H54 (cell line): ENCODE data around the gene LVRN.
A peak's percentile ranks its signal among the peaks of the same experiment; 100 is the strongest.

Source experiments
- DNase-seq: peaks from one replicate; pipeline ENCODE4 v3.0.0; 2011; ENCODE audit warnings: low spot score, mixed read lengths; ENCODE audit not compliant: insufficient read length
- FAIRE-seq: peaks from 3 replicates; lab custom pipeline; 2011; peaks lifted over from hg19 to GRCh38; lab: Jason Lieb, UNC
- POLR2A ChIP-seq: IDR thresholded peaks from 2 replicates; pipeline ENCODE4 v1.6.1; 2011; ENCODE audit warnings: low read depth, mild to moderate bottlenecking, low read length

Gene LVRN

GRCh38 chr5:115978779-115979178, 16.5 kb downstream of the LVRN start:
- TF ChIP-seq POLR2A = no peak
- FAIRE-seq = peak; percentile 20
- DNase-seq = no peak

DNA sequence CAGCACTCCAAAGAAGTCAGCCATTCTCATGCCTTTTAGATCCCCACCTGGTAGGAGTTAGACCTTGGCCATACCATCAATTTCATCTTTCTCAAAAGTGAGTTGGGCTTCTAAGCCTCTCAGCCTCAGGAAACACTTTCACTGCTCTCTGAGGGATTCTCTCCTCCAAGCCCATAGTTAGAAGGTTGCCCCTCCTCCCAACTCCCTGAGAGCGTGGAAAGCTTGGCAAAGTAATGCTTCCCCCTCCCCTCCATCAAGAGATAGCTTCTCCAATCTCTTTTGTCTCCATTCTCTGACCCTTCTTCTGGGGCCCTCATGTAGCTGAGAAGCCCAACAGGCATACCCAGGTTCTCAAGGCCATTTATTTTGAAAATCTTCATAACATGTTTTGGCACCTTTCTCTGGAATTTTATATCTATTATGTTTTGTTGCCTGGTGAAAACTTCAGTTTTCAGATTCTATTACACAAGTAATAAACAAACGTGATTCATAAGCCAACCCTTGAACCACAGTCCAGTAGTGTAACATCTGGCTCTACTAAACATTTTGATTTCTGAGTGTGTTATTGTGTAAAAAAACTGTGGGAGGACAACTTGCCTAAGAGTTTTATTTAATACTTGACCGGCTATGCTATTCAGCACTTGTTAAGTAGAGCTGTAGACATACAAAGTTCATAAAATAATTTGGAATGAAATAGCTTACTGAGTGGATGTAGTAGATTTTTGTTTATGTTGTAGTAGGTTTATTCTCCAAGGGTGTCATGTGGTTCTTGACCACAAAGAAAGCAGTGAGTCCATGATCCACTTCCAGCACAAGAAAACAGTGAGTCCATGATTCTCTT, 17.1 kb downstream of the LVRN start:
- FAIRE-seq = no peak
- no peak for TF ChIP-seq POLR2A

GRCh38 chr5:115983519-115983918, 21.2 kb downstream of the LVRN start:
- no peak for DNase-seq
- no peak for FAIRE-seq
- TF ChIP-seq POLR2A = no peak

More for the DNA sequence above, 17.1 kb downstream of the LVRN start:
- DNase-seq = no peak

DNA sequence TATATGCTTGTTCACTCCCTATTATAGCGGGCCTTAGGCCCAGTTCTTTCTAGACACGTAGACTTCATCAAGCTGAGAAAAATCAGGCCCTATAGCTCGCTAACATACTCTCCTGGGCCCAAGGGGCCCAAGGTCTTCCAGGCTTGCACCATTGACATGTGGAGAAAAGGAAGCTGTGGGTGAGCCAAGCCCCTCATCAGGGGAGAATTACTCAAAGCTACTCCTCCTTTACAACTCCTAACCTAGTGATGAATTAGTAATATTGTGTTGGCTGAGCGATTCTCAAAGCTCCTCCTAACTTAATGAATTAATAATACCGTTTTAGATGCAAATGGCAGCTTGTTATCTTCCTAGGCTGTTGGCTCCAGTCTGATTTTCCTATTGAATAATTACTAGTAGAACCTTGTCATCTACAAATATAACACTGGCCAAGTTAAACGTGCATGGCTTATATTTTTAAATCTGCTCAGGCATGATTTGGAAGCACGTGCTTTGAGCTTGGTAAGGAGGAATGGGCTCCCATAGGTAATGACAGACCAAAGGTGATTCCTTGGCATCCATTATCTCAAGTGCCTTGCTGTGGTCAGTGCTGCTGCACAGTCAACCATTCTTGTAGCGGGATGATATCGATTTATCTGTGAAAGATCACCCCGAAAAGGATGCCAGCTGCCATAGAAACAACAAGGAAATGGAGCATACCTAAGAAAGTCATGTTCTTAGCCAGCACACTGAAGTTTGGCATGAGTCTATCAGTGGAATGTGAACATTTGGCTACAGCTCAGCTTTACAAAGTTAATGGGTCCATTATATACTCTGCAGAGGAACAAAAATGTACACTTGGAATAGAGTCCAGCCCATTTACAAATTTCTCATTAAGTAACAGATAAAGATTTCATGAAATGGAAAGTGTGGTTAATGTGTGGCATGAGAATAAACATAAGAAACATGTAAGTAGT, 23.8 kb downstream of the LVRN start:
- no peak for TF ChIP-seq POLR2A
- FAIRE-seq (no peak), DNase-seq (no peak)

GRCh38 chr5:115988002-115988401, 25.7 kb downstream of the LVRN start:
- TF ChIP-seq POLR2A = no peak
- DNase-seq = no peak
- FAIRE-seq = no peak

GRCh38 chr5:115992848-115993350, 30.6 kb downstream of the LVRN start:
- no peak for FAIRE-seq
- TF ChIP-seq POLR2A = no peak
- DNase-seq = no peak

DNA sequence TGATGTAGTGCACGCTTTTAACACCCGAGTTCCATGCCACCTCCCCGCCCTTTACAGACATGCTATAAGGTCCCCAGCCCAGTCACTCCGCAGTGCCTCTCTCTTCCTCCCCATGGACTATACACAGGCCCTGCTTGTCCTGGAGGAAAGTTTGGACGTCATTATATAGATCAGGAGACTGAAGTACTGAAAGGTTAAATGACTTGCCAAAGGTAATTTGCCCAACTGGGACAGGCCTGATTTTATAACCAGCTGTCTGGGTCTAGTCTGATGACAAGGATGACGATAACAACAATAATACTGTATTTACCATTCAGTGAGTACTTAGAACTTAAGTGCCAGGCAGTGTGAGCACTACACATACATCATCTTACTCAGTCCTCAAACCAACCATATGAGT, 33.1 kb downstream of the LVRN start:
- no peak for TF ChIP-seq POLR2A
- no peak for FAIRE-seq
- DNase-seq = no peak

- FAIRE-seq (peak; percentile 11), DNase-seq (no peak)
- TF ChIP-seq POLR2A = no peak
Measured at GRCh38 chr5:116002116-116002906, 40.0 kb downstream of the LVRN start.

GRCh38 chr5:116004248-116004647, 42.0 kb downstream of the LVRN start:
- no peak for TF ChIP-seq POLR2A
- no peak for DNase-seq
- FAIRE-seq = no peak

GRCh38 chr5:116009806-116010205, 47.5 kb downstream of the LVRN start:
- FAIRE-seq = no peak
- no peak for DNase-seq
- TF ChIP-seq POLR2A = no peak

DNA sequence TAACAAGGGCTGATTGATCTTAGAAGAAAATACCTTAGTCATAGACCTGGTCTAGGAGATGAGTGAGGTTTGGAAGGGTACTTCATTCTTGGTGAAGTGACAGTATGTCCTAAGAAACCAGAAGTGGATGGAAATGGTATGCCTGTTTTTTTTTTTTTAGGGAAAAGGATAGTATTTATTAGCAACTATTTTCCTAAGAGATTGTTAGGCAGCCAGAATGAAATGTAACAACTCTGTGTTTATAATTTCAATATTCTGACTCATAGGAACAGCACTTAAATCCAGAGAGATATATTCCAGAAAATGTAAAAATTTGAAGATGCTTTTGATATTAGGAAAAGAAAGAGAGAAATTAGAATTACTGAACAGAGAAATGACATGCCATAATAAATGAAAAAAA, 48.8 kb downstream of the LVRN start:
- FAIRE-seq (no peak), DNase-seq (no peak)
- no peak for TF ChIP-seq POLR2A

- TF ChIP-seq POLR2A = no peak
- FAIRE-seq (no peak), DNase-seq (no peak)
Measured at GRCh38 chr5:116013207-116013785, 51.0 kb downstream of the LVRN start.

- FAIRE-seq = no peak
- TF ChIP-seq POLR2A = no peak
Measured at GRCh38 chr5:116013936-116014335, 51.7 kb downstream of the LVRN start.

More at GRCh38 chr5:116013936-116014335, 51.7 kb downstream of the LVRN start:
- DNase-seq = no peak
